Fibroblast of peridontal ligament (primary cell): ENCODE results near the gene PDE6A.
"Not testable (repeated sequence)": the region's sequence is repeated elsewhere in the genome, so short reads cannot be mapped to it uniquely, and the experiment has no call there.

Experiments
- DNase-seq: peaks from one replicate; pipeline ENCODE4 v3.0.0-alpha.2; 2010; ENCODE audit errors: extremely low read depth

Gene PDE6A

GRCh38 chr5:149894237-149894636 is 50.4 kb downstream of the PDE6A start:
- no peak for DNase-seq

GRCh38 chr5:149893403-149893931 is 51.1 kb downstream of the PDE6A start:
- no peak for DNase-seq

DNA sequence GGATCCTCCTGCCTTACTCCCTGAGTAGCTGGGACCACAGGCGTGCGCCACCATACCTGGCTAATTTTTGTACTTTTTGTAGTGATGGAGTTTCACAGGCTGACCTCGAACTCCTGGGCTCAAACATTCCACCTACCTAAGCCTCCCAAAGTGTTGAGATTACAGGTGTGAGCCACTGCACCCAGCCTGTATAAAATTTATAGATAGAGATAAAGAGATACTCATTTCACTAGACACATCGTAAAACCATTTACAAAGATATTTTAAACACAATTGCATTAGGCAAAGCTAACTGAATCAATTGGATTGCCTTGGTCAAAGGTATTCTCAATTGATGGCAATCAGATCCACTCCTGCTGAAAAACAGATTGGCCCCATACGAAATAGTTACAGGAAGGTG is 52.0 kb downstream of the PDE6A start:
- no peak for DNase-seq

DNA sequence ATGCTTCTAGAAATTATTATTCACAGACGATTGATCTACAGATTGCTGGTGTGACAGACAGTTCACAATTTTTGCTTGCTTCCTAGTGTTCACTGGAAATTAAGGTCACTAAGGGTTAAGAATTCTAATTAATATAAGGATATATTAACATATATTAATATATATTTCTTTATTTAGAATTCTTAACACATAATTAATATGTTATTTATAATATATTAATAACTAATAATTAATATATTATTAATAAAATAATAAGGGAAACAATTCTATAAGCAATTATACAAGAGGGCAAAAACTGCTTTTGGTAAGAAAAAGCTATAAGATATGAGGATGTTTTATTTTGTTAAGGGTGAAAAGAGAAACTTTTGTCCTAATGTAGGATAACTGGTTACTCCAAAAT is 56.3 kb downstream of the PDE6A start:
- DNase-seq, result no peak

DNA sequence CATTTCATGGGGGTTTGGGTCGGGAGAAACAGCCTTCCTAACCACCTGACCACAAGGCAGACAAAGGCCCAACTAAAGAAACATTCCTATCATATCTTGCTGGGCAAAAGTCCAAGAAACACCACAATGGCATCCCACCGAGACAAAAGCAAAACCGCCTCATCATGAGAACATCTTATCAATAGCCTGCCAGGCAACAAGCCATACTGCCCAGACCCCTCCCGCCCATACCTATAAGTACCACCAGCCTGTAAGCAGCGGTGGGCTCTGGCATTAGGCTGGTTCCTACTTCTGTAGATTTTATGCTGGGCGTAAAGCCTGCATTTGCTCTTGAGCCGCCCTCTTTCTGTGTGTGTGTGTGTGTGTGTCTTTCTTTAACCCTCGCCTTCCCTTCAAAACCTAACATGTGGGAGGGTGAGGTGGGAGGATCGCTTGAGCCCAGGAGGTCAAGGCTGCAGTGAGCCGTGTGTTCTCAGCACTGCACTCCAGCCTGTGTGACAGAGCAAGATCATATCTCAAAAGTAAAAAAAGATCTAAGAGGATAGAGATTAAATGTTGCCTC is 56.9 kb downstream of the PDE6A start:
- DNase-seq, result peak; percentile 78

GRCh38 chr5:149886692-149887470 is 57.7 kb downstream of the PDE6A start:
- DNase-seq, result peak; percentile 62

DNA sequence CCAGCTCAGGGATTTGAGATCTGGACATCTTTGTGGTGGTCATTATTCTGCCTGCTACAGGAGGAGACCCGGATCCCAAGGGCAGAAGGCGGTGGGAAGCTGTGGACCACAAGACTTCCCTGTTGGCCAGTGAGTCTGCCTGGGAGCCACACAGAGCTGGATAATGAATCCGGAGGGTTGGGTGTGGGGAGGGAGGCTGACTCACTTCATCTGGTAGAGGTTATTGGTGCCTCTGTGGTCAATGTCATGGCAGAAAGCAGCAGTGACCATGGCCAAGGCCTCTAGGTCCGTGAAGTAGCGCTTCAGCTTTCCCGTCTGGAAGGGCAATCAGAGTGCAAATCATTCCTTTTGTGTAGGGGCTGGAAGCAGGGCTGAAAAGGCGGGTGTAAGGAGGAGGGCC is 58.5 kb downstream of the PDE6A start:
- DNase-seq, result peak; percentile 21

DNA sequence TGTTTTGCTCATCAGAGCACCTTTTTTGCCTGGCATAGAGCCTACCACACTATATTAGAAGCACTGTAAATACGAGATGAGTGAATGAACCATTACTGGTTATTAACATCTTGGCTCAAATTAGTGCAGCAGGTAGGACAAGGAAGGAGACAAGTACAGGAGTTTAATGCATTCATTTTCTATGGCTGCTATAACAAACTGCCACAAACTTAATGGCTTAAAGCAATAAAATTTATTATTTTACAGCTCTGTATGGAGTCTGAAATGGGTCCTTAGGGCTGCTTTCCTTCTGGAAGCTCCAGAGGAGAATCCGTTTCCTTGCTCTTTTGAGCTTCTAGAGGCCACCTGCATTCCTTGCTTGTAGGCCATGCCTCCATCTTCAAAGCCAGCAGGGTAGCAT is 59.1 kb downstream of the PDE6A start:
- no peak for DNase-seq

DNA sequence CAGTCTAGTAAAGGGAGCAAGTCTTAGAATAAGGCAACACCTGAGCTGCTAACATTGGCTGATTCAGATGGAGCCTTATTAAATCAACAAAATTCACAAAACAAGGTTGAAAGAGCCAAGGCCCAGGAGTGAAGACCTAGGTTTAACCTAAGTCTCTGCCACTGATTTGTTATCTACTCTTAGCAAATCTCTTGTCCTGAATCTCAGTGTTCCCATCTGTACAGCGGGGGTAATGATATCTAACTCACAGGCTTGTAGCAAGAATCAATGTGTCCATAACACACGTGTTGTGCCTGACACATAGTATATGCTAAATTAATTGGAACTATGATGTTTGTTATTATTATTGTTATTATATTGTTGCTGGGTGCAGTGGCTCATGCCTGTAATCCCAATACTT is 61.0 kb downstream of the PDE6A start:
- DNase-seq, result no peak

DNA sequence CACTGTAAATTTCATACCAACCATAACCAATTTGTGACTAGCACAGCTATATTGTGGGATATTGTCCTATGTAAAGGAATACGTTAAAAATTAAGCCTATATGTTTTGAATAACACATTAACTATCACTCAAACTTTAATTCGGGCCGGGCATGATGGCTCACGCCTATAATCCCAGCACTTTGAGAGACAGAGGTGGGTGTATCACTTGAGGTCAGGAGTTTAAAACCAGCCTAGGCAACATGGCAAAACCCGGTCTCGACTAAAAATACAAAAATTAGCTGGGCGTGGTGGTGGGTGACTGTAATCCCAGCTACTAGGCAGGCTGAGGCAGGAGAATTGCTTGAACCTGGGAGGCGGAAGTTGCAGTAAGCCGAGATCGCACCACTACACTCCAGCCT is 62.0 kb downstream of the PDE6A start:
- DNase-seq, result not testable (repeated sequence)

DNA sequence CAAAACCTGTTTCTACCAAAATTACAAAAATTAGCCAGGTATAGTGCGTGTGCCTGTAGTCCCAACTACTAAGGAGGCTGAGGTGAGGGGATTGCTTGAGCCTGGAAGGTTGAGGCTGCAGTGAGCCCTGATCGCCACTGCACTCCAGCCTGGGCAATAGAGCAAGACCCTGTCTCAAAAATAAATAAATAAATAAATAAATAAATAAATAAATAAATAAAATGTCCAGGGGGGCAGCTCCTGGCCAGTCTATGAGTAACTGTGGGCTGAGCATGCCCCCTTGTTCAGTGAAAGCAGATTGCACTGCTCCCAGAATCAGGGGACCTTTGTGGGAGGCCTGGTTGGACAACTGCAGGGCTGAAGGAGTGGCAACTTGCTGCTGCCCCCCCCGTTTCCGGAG is 62.7 kb downstream of the PDE6A start:
- no peak for DNase-seq

DNA sequence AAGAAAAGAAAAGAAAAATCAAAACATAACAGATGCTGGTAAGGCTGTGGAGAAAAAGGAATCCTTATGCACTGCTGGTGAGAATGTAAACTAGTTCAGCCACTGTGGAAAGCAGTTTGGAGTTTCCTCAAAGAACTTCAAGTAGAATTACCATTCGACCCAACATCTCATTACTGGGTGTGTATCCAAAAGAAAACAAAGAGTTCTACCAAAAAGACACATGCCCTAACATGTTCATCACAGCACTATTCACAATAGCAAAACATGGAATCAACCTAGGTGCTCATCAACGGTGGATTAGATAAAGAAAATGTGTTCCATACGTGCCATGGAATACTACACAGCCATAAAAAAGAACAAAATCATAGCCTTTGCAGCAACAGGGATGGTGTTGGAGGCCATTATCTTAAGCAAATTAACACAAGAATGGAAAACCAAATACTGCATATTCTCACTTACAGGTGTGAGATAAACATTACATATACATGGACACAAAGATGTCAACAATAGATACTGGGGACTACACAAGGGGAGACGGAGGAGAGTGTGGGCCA is 63.4 kb downstream of the PDE6A start:
- DNase-seq, result no peak

DNA sequence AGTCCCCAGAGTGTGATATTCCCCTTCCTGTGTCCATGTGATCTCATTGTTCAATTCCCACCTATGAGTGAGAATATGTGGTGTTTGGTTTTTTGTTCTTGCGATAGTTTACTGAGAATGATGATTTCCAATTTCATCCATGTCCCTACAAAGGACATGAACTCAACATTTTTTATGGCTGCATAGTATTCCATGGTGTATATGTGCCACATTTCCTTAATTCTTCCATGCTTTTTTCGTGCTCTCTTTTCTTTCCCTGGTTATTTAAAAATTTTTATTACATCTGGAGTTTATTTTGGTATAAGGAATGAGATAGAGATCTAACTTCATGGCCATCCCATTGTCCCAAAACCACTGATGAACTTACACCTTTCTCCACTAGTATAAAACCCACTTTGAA is 65.0 kb downstream of the PDE6A start:
- not testable (repeated sequence) for DNase-seq

- no peak for DNase-seq
Measured at GRCh38 chr5:149878371-149878770, 66.2 kb downstream of the PDE6A start.

DNA sequence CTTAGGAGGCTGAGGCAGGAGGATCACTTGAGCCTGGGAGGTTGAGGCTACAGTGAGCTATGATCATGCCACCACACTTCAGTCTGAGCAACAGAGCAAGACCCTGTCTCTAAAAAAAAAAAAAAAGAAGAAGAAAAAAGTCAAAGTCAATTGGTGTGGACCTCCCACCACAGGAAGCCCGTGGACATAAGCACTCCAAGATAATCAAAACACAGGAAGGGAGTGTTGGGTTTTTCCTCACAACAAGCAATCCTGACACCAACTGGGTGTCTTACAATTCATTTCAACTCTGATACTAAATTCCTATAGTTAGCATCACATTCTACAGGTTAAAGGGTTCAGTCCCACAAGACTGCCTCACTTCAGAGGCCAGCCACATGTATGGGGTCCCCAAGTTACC is 70.7 kb downstream of the PDE6A start:
- no peak for DNase-seq

DNA sequence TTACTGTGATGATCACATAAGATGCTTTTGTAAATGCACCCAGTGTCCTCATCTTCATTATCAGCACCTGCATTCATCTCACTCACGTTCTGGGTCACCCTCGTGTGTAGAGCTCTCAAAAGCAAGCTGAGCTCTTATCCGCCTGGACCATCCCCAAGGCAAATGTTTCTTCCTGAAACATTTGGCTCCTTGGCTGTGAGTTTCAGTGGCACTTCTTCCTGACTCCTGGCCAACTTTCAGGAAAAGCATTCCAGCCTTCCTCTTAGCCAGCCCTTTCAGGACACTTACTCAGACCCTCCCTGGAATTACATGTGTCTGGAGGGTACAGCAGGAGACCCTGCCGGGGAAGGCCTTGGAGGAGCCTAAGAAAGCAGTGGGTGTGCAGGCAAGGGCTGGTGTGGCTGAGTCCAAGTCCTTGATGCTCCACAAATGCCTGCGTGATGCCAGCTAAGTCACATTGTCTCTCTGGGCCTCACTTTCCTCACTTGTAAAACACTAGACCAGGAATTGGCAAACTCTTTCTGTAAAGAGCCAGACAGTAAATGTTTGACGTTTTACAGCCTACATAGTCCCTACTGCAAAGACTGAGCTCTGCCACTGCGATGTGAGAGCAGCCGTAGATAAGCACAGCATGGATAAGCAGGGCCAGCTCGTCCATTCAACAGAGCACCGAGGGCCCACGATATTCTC is 72.1 kb downstream of the PDE6A start:
- no peak for DNase-seq

DNA sequence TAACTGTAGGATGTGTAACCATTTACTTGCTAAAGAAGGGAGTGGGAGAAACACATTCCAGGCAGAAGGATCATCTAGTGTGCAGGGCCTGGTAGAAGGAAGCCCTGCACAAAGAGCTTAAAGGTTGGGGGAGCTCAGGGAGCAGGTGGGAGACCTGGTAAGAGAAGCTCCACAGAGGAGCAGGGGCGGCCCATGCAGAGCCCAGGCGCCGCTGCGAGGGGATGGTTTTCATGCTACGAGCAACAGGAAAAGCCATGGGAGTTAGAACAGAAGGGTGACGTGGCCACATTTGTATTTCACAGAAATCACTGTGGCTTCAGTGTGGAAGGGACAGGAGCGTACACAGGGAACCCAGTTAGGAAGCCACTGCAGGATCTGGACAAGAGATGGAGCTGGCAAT is 73.1 kb downstream of the PDE6A start:
- no peak for DNase-seq

GRCh38 chr5:149870697-149871096 is 73.9 kb downstream of the PDE6A start:
- DNase-seq, result no peak

DNA sequence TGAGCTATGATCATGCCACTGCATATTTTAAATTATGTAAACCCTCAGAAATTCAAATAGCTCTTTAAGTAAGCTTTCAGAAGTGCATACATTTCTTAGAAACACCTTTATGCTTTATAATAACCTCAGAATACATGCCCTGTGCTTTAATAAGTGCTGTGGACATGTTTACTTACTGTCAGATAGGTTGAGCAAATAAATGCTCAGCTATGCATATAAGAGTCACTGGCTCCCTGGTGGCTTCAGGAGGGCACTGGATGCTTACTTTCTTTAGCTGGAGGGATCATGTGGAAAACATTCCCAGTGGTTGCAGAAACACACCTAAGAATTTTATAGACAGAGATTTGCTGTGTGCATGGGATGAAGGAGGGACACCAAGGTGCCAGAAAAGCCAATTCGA is 74.4 kb downstream of the PDE6A start:
- DNase-seq, result no peak

GRCh38 chr5:149869411-149869821 is 75.2 kb downstream of the PDE6A start:
- DNase-seq, result no peak

- DNase-seq, result no peak
Measured at GRCh38 chr5:149865746-149866145, 78.8 kb downstream of the PDE6A start.

DNA sequence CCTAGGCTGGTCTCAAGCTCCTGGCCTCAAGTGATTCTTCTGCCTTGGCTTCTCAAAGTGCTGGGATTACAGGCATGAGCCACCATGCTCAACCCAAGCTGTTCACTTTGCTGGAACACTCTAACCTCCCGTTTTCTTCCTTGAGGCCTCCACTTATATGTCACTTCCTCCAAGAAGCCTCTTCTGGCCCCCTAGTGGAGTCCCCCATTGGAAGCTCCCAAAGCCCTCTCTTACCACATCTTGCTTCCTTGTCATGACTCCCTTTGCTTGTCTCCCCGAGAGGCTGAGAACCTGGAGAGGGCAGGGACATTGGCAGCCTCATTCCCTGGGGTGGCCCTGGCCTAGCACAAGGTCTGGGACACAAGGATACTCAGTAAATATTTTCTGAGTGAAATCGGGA is 80.8 kb downstream of the PDE6A start:
- DNase-seq, result no peak

GRCh38 chr5:149863176-149863575 is 81.4 kb downstream of the PDE6A start:
- no peak for DNase-seq
